Large intestine (tissue), 3 donors: ENCODE results near the gene HDGF. TPM values are rescaled to one million over a fixed set of nuclear protein-coding genes. Genes with fewer than 3 reads are reported as not detected.
A peak's percentile ranks its signal among the peaks of the same experiment; 100 is the strongest.

Source experiments
- DNase-seq, 2 donors: peaks; one replicate each; pipeline versions ENCODE4 v3.0.0 to v3.0.0-alpha.2; 2013
- H3K27ac ChIP-seq: one replicate; pipeline ENCODE4 v1.5.1; 2013; ENCODE audit warnings: low read length
- H3K27me3 ChIP-seq: 2 replicates; pipeline ENCODE4 v1.6.1; 2013; ENCODE audit warnings: low read length; ENCODE audit not compliant: control insufficient read depth, insufficient read depth
- H3K36me3 ChIP-seq: 2 replicates; pipeline ENCODE4 v1.6.1; 2013; ENCODE audit warnings: low read length; ENCODE audit not compliant: control insufficient read depth, insufficient read depth
- H3K4me1 ChIP-seq: one replicate; pipeline ENCODE4 v1.6.1; 2013; ENCODE audit warnings: low read length; ENCODE audit not compliant: control insufficient read depth, insufficient read depth
- H3K4me3 ChIP-seq: one replicate; pipeline ENCODE4 v1.5.1; 2013; ENCODE audit warnings: low read length
- H3K9me3 ChIP-seq: one replicate; pipeline ENCODE4 v1.6.1; 2013; ENCODE audit warnings: mild to moderate bottlenecking, low read depth, low read length, moderate library complexity; ENCODE audit not compliant: control insufficient read depth
- WGBS: methylation state at CpG from one replicate; pipeline ENCODE4 v1.1.5; 2013; ENCODE audit warnings: low lambda C conversion rate; ENCODE audit not compliant: insufficient coverage; 5-methylcytosine and 5-hydroxymethylcytosine counted together
- polyA plus RNA-seq: library from polyadenylated mRNA; unstranded; fragments of 120-200 nt; gene quantifications from one replicate; pipeline ENCODE4 v1.2.1, GENCODE V29; 2013

Gene HDGF
- polyA plus RNA-seq, 1 donor: 244 TPM

DNA sequence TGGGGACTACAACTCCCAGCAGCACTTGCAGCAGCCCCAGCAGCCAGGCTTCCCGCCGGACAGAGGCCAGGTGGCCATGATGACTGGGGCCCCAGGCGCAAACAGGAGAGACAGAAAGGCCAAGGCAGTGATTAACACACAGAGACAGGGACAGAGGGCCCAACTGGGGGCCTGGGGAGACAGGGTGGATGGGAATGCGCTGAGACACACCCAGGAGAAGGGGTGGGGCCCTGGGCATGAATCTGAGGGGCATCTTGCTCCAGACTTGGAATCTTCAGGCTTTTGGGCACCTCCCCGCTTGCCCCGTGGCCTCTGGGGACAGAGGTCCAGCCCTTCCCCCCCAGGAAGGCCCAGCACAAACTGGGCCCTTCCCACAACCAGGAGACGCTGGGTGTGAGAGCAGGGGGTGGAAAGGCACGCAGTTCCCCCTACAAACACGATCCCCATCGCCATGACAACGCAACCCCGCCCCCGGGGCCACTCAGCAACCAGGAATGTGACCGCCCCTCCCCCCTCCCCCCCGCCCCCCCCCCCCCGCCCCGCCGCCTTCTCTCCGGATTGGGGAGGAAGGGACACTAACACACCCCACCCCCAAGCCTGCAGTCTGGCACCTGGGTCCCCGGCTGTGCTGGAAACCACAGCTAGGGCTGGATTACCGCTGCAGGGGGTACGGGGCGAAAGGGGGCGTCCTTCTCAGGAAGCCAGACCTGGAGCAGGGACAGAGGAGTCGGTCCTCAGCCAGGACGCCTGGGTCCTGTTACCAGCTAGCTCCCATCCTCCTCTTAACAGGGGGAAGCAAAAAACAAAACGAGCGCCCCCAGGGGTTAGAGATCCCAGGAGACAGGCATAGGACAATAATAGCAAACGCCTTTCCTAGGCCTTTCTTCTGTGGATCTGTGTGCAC is 4.5 kb downstream of the HDGF start:
- Histone ChIP-seq H3K9me3 (no peaks in the 10 kb centered on the region), H3K4me1 (peaks cover 48% of the 10 kb centered on the region), H3K27ac (peak overlapping the region; percentile 97), H3K27me3 (no peaks in the 10 kb centered on the region), H3K4me3 (peak overlapping the region; percentile 89), H3K36me3 (peaks cover 33% of the 10 kb centered on the region)
- DNase-seq: peak; percentile 96 to 98
- no CpG with 5 or more reads among the region's 29 CpGs for WGBS

DNA sequence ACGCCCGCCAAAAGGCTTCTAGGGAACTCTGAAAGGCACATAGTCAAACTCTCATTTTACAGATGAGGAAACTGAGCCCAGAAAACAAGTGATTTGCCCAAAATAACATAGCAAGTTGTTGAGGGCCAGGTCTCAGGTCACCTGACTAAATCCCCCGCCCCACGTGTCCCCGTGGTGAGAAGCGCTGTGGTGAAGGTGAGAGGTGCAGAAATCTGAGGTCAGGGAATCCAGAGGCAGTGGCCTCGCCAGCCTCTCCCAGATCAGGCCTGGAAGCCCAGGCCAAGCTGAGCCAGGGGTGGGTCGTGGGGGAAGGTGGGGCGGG is 5.1 kb downstream of the HDGF start:
- Histone ChIP-seq H3K4me3 (peak overlapping the region; percentile 45), H3K27ac (peak overlapping the region; percentile 97), H3K27me3 (no peaks in the 10 kb centered on the region), H3K9me3 (no peaks in the 10 kb centered on the region), H3K4me1 (peaks cover 51% of the 10 kb centered on the region), H3K36me3 (peaks cover 38% of the 10 kb centered on the region)
- WGBS: no CpG with 5 or more reads among the region's 9 CpGs
- DNase-seq: no peak

- H3K27ac ChIP-seq: peak overlapping the region; percentile 97
- peaks cover 38% of the 10 kb centered on the region for H3K36me3 ChIP-seq
- peaks cover 52% of the 10 kb centered on the region for H3K4me1 ChIP-seq
- H3K4me3 ChIP-seq: peak overlapping the region; percentile 45
- WGBS: 71% methylated on average over 1 of the region's 3 CpGs
- no peaks in the 10 kb centered on the region for H3K9me3 ChIP-seq
- no peak for DNase-seq
- no peaks in the 10 kb centered on the region for H3K27me3 ChIP-seq
Observed at GRCh38 chr1:156745881-156746280, 5.6 kb downstream of the HDGF start.

DNA sequence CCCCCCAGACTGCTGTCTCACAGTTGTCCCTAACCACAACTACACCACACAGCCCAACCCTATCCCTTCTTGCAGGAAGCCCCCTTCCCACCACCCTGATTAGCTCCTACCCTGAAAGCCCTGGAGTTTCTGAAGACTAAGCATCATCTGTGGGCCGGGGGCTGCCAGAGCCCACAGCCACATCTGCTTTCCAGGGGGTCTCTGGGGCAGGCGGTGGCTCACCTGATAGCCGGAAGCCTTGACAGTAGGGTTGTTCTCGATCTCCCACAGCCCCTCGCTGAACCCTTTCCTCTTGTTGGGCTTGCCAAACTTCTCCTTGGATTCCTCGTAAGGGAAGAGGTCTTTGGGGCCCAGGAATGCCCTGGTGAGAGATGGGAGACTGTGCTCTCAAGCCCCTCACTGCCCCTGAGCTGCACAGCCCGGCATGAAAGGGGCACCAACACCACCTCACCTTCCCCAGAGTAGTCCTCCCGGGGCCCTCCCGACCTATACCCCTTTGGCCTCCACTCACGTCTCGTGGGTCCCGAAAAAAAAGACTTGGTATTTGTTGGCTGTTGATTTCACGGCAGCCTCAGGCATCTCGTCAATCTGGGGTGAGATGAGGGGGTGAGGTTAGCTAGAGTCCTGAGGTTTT is 6.6 kb downstream of the HDGF start:
- DNase-seq: no peak

GRCh38 chr1:156744344-156744743 is 7.1 kb downstream of the HDGF start:
- no CpG with 5 or more reads among the region's 12 CpGs for WGBS
- peaks cover 38% of the 10 kb centered on the region for H3K36me3 ChIP-seq
- H3K27me3 ChIP-seq: no peaks in the 10 kb centered on the region
- H3K4me1 ChIP-seq: peaks cover 43% of the 10 kb centered on the region
- H3K9me3 ChIP-seq: no peaks in the 10 kb centered on the region
- no peak overlapping the region for H3K27ac ChIP-seq
- no peak for DNase-seq
- H3K4me3 ChIP-seq: no peak overlapping the region

More for the DNA sequence above, 6.6 kb downstream of the HDGF start:
- WGBS: no CpG with 5 or more reads among the region's 14 CpGs
- H3K36me3 ChIP-seq: peaks cover 38% of the 10 kb centered on the region
- H3K4me1 ChIP-seq: peaks cover 49% of the 10 kb centered on the region
- H3K9me3 ChIP-seq: no peaks in the 10 kb centered on the region
- H3K27me3 ChIP-seq: no peaks in the 10 kb centered on the region
- H3K27ac ChIP-seq: peak overlapping the region; percentile 97
- no peak overlapping the region for H3K4me3 ChIP-seq

- WGBS: 88% methylated on average over 4 of the region's 14 CpGs
- Histone ChIP-seq H3K36me3 (peaks cover 38% of the 10 kb centered on the region), H3K9me3 (no peaks in the 10 kb centered on the region), H3K4me1 (peaks cover 36% of the 10 kb centered on the region), H3K4me3 (no peak overlapping the region), H3K27me3 (no peaks in the 10 kb centered on the region), H3K27ac (no peak overlapping the region)
- no peak for DNase-seq
Observed at GRCh38 chr1:156743367-156744302, 7.8 kb downstream of the HDGF start.

- WGBS: no CpG with 5 or more reads among the region's 4 CpGs
- no peak for DNase-seq
- no peaks in the 10 kb centered on the region for H3K9me3 ChIP-seq
- no peaks in the 10 kb centered on the region for H3K27me3 ChIP-seq
- H3K4me1 ChIP-seq: peaks cover 28% of the 10 kb centered on the region
- no peak overlapping the region for H3K4me3 ChIP-seq
- no peak overlapping the region for H3K27ac ChIP-seq
- H3K36me3 ChIP-seq: peaks cover 43% of the 10 kb centered on the region
Observed at GRCh38 chr1:156742801-156743200, 8.7 kb downstream of the HDGF start.

DNA sequence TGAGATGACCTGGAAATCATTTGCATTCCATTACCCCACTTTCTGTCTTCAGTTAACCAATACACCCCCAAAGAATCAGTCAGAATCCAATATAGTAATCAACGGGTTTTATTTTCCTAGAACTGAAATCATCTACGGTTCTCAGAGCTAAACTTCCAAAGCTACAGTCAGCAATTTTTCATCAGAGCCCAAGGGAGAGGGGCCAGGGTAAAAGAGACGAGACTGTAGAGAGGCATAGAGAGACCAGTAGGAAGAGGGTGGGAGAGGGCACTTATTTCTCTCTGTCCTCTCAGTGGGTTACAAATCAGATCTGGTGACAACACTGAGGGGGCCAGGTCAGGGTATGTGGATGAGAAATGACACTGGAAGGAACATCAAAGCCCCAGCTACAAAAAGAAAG is 9.5 kb downstream of the HDGF start:
- Histone ChIP-seq H3K4me1 (peaks cover 21% of the 10 kb centered on the region), H3K27ac (peak overlapping the region; percentile 81), H3K36me3 (peaks cover 51% of the 10 kb centered on the region), H3K9me3 (no peaks in the 10 kb centered on the region), H3K27me3 (no peaks in the 10 kb centered on the region), H3K4me3 (no peak overlapping the region)
- no peak for DNase-seq
- no CpG with 5 or more reads among the region's 3 CpGs for WGBS

GRCh38 chr1:156741481-156741983 is 9.9 kb downstream of the HDGF start:
- no CpG with 5 or more reads among the region's 8 CpGs for WGBS
- Histone ChIP-seq H3K9me3 (no peaks in the 10 kb centered on the region), H3K4me3 (peak overlapping the region; percentile 28), H3K27me3 (no peaks in the 10 kb centered on the region), H3K36me3 (peaks cover 54% of the 10 kb centered on the region), H3K27ac (peak overlapping the region; percentile 81), H3K4me1 (peaks cover 21% of the 10 kb centered on the region)
- no peak for DNase-seq
